ENCODE results near the gene IGFBP5.

IGFBP5 gene

DNA sequence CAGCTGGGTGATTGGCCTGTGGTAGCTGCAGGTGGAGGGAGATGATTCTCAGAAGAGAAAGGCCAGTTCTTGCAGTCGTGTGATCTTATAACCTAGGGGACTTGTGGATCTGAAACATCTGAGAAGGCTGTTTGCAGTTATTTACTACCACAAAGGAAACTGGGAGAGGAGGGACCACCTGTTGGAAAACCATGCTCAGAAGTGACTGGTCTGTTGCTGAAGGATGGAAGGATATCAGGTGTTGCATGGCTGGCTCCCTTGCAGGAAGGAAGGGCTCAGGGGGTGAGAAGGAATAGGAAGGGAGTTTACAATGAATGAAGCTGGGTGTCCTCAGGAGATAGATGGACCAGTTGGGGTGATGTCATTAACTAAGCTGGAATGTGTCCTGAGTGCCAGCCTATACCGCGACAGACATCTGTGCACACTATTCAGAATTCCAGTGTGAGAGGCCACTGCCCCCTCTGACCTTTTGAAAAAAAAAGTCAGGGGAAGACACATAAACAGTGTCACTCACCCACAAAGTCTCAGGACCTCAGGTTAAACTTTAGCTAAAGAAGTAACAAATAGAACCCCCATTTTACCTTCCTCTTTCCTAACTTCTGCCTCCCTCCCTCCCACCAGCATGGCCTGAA lies 44.6 kb downstream of the IGFBP5 start:
- Mint-ChIP-seq H3K27ac (no peak overlapping the region), H3K27me3 (peaks cover 21 to 23% of the 10 kb centered on the region in 2 donors), H3K4me1 (ENCODE audit: low read depth in 2 of 2) (peaks cover 0 to 2% of the 10 kb centered on the region in 2 donors), H3K36me3 (ENCODE audit: insufficient read depth) (peaks cover 2% of the 10 kb centered on the region), H3K9me3 (no peaks in the 10 kb centered on the region), H3K4me3 (no peak overlapping the region)
- no peak for DNase-seq
- no peak for ATAC-seq (replicated peaks)

- ATAC-seq (replicated peaks) (no peak), DNase-seq (no peak)
- Mint-ChIP-seq H3K9me3 (no peaks in the 10 kb centered on the region), H3K4me1 (ENCODE audit: low read depth in 2 of 2) (peaks cover 0 to 2% of the 10 kb centered on the region in 2 donors), H3K27ac (no peak overlapping the region), H3K36me3 (ENCODE audit: insufficient read depth) (peaks cover 2% of the 10 kb centered on the region), H3K27me3 (peaks cover 23 to 32% of the 10 kb centered on the region in 2 donors), H3K4me3 (no peak overlapping the region)
These were observed 45.8 kb downstream of the IGFBP5 start for GRCh38 chr2:216649574-216649973.

GRCh38 chr2:216648105-216648504 lies 47.2 kb downstream of the IGFBP5 start:
- no peak overlapping the region for H3K27ac Mint-ChIP-seq
- H3K9me3 Mint-ChIP-seq: no peaks in the 10 kb centered on the region
- no peaks in the 10 kb centered on the region for H3K4me1 Mint-ChIP-seq (ENCODE audit: low read depth in 2 of 2)
- no peak overlapping the region for H3K4me3 Mint-ChIP-seq
- H3K27me3 Mint-ChIP-seq: peaks cover 23 to 38% of the 10 kb centered on the region in 2 donors
- DNase-seq: no peak
- H3K36me3 Mint-ChIP-seq (ENCODE audit: insufficient read depth): peaks cover 2% of the 10 kb centered on the region
- no peak for ATAC-seq (replicated peaks)

DNA sequence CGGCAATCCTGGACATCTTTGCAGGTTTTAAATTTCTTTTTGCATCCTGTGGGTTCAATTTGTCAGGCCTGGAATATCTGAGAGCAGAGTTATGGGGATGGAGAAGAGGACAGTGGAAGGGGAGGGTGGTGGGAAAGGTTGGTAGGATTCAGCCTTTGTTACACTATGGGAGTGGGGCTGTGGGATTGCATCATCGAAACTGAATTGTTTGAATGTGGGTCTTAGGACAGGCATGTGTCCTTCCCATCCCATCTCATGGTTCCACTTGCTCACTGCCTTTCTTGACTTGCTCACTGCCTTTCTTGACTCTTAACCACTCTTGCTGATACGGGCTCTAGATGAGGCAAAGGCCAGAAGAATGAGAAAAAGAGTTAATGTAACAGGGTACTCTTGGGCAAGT lies 49.2 kb downstream of the IGFBP5 start:
- Mint-ChIP-seq H3K27ac (no peak overlapping the region), H3K4me1 (ENCODE audit: low read depth in 2 of 2) (no peaks in the 10 kb centered on the region), H3K4me3 (no peak overlapping the region), H3K27me3 (peaks cover 16 to 43% of the 10 kb centered on the region in 2 donors), H3K9me3 (no peaks in the 10 kb centered on the region), H3K36me3 (ENCODE audit: insufficient read depth) (peaks cover 2% of the 10 kb centered on the region)
- no peak for DNase-seq
- ATAC-seq (replicated peaks): no peak

- Mint-ChIP-seq H3K4me1 (ENCODE audit: low read depth in 2 of 2) (no peaks in the 10 kb centered on the region), H3K36me3 (ENCODE audit: insufficient read depth) (peaks cover 2% of the 10 kb centered on the region), H3K27ac (no peak overlapping the region), H3K27me3 (peaks cover 17 to 39% of the 10 kb centered on the region in 2 donors), H3K9me3 (no peaks in the 10 kb centered on the region), H3K4me3 (no peak overlapping the region)
- ATAC-seq (replicated peaks) (no peak), DNase-seq (no peak)
These were observed 49.8 kb downstream of the IGFBP5 start for GRCh38 chr2:216645636-216645950.

- peaks cover 22 to 44% of the 10 kb centered on the region in 2 donors for H3K27me3 Mint-ChIP-seq
- H3K4me3 Mint-ChIP-seq: no peak overlapping the region
- DNase-seq (no peak), ATAC-seq (replicated peaks) (no peak)
- H3K4me1 Mint-ChIP-seq (ENCODE audit: low read depth in 2 of 2): no peaks in the 10 kb centered on the region
- no peak overlapping the region for H3K27ac Mint-ChIP-seq
- peaks cover 2% of the 10 kb centered on the region for H3K36me3 Mint-ChIP-seq (ENCODE audit: insufficient read depth)
- no peaks in the 10 kb centered on the region for H3K9me3 Mint-ChIP-seq
These were observed 50.3 kb downstream of the IGFBP5 start for GRCh38 chr2:216644842-216645635.

GRCh38 chr2:216643986-216644659 lies 51.2 kb downstream of the IGFBP5 start:
- no peak for ATAC-seq (replicated peaks)
- no peak for DNase-seq
- H3K4me1 Mint-ChIP-seq (ENCODE audit: low read depth in 2 of 2): no peaks in the 10 kb centered on the region
- peaks cover 26 to 48% of the 10 kb centered on the region in 2 donors for H3K27me3 Mint-ChIP-seq
- H3K4me3 Mint-ChIP-seq: no peak overlapping the region
- H3K36me3 Mint-ChIP-seq (ENCODE audit: insufficient read depth): peaks cover 2% of the 10 kb centered on the region
- peak overlapping the region in 1 of 2 donors; percentile 33 for H3K27ac Mint-ChIP-seq
- no peaks in the 10 kb centered on the region for H3K9me3 Mint-ChIP-seq

- H3K27ac Mint-ChIP-seq: no peak overlapping the region
- H3K9me3 Mint-ChIP-seq: no peaks in the 10 kb centered on the region
- H3K27me3 Mint-ChIP-seq: peaks cover 54 to 69% of the 10 kb centered on the region in 2 donors
- ATAC-seq (replicated peaks) (no peak), DNase-seq (no peak)
- H3K4me3 Mint-ChIP-seq: no peak overlapping the region
- H3K4me1 Mint-ChIP-seq (ENCODE audit: low read depth in 2 of 2): peaks cover 15 to 18% of the 10 kb centered on the region in 2 donors
- no peaks in the 10 kb centered on the region for H3K36me3 Mint-ChIP-seq (ENCODE audit: insufficient read depth)
These were observed 57.9 kb downstream of the IGFBP5 start for GRCh38 chr2:216637472-216637871.

DNA sequence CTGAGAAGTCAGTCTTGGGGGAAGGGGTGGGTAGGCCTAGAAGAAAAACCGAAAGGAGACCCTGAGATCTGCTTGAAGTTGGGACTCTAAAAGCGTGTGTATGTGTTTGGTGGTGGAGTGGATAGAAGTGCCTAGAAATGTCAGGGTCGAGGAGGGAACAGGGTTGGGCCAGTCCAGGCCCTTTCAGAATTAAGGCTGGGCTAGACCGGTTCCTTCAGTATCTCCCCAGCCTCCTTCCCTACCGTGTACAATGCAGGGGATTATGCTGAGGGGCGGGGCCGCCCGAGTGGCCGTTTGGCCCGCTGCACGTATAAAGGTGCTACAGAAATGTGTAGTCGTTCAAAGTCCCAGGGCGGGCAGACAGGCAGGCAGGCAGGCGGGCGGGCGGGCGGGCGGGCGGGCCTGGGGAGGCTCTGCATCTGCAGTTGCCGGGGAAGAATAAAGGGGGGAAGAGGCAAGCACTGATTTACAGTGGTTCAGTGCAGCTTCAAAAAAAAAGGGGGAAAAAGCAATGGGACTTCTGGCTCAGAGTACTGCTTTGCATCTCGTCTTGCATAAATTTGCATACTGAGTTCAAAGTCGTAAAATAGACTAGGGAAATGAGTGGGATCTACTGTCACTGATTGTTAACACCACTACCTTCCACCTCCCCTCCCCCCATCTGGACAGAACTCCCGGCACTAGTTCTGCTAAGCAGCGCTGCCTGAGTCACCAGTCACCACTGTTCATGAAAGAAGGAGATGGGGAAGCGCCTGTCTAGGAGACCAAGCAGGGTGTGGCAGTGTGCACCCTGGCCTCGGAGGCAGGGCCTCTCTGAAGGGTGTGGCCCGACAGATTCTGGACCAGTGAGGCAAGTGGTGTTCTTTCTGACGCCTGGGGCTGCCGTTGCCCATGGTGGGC lies 58.5 kb downstream of the IGFBP5 start:
- Mint-ChIP-seq H3K27ac (no peak overlapping the region), H3K27me3 (peaks cover 60 to 73% of the 10 kb centered on the region in 2 donors), H3K4me3 (no peak overlapping the region), H3K36me3 (ENCODE audit: insufficient read depth) (no peaks in the 10 kb centered on the region), H3K4me1 (ENCODE audit: low read depth in 2 of 2) (peaks cover 15 to 18% of the 10 kb centered on the region in 2 donors), H3K9me3 (no peaks in the 10 kb centered on the region)
- DNase-seq: no peak
- ATAC-seq (replicated peaks): no peak

DNA sequence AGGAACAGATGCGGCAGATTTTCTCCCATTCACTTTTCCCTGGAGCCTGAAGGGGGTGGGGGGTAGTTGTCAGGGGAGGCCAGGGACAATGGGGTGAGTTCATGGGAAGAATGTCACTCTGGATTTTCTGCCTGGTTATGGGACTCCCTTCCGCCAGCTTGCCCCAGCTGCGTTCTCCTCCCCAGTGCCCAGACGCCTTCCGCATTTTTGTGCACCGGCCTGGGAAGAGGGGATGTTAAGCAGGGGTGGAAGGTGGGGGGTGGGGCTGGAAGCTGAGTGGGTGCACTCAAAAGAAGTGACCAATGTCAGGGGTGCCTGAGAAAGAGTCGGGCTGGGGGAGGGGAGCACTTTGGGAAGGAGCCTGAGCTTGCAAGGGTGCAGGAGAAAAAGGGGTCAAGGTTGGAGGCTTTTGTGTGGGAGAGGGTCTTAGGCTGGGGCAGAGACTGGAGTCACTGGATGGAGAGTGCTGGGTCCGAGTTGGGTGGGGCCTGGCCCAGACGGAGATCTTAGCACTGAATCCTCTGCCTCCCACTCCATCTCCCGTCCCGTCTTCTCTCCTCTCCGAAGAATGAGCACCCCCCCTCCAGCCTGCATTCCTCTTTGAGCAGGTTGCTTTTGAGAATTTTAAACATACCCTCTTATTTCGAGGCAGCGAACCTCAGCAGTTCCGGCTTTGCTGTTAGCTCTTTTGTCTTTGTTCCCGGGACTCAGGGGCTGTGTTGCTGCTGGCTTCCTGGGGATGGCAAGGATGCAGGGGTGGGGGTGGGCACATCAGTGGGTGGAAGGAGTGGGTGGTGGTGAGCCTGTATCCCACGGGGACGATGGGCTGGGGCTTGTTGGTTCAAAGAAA lies 59.4 kb downstream of the IGFBP5 start:
- DNase-seq (no peak), ATAC-seq (replicated peaks) (no peak)
- Mint-ChIP-seq H3K27me3 (peaks cover 66 to 82% of the 10 kb centered on the region in 2 donors), H3K36me3 (ENCODE audit: insufficient read depth) (no peaks in the 10 kb centered on the region), H3K27ac (no peak overlapping the region), H3K4me1 (ENCODE audit: low read depth in 2 of 2) (peaks cover 15 to 18% of the 10 kb centered on the region in 2 donors), H3K9me3 (no peaks in the 10 kb centered on the region), H3K4me3 (no peak overlapping the region)

GRCh38 chr2:216635171-216635570 lies 60.2 kb downstream of the IGFBP5 start:
- DNase-seq: no peak
- H3K27me3 Mint-ChIP-seq: peaks cover 61 to 81% of the 10 kb centered on the region in 2 donors
- ATAC-seq (replicated peaks): no peak
- H3K36me3 Mint-ChIP-seq (ENCODE audit: insufficient read depth): no peaks in the 10 kb centered on the region
- peak overlapping the region in 1 of 2 donors; percentile 54 for H3K4me3 Mint-ChIP-seq
- H3K27ac Mint-ChIP-seq: no peak overlapping the region
- H3K9me3 Mint-ChIP-seq: no peaks in the 10 kb centered on the region
- peaks cover 15 to 18% of the 10 kb centered on the region in 2 donors for H3K4me1 Mint-ChIP-seq (ENCODE audit: low read depth in 2 of 2)

GRCh38 chr2:216634370-216635148 lies 60.8 kb downstream of the IGFBP5 start:
- H3K27ac Mint-ChIP-seq: no peak overlapping the region
- DNase-seq (no peak), ATAC-seq (replicated peaks) (no peak)
- no peaks in the 10 kb centered on the region for H3K36me3 Mint-ChIP-seq (ENCODE audit: insufficient read depth)
- peaks cover 15 to 18% of the 10 kb centered on the region in 2 donors for H3K4me1 Mint-ChIP-seq (ENCODE audit: low read depth in 2 of 2)
- no peaks in the 10 kb centered on the region for H3K9me3 Mint-ChIP-seq
- H3K27me3 Mint-ChIP-seq: peaks cover 56 to 82% of the 10 kb centered on the region in 2 donors
- H3K4me3 Mint-ChIP-seq: peak overlapping the region; percentile 73 to 74
